Thyroid gland (tissue), 4 donors: ENCODE data around the gene CDC14A.

Experiments
- POLR2A ChIP-seq, 2 donors: fragments of 450-650 bp; IDR thresholded peaks; one replicate each; pipeline ENCODE4 v1.6.1; 2017; ENCODE audit warnings: antibody characterized with exemption in 2 of 2, mild to moderate bottlenecking in 2 of 2, moderate library complexity in 1 of 2
- TF ChIP-seq, protein P1 (sequence below), 6 experiments: fragments of 200-600 bp in 3 of 6; fragments of 450-650 bp in 3 of 6; sonication (generic) in 3 of 6; IDR thresholded peaks; one replicate each; pipeline ENCODE4 v1.5.1; 2016 to 2019; ENCODE audit warnings: antibody characterized with exemption in 6 of 6, mild to moderate bottlenecking in 2 of 6, inconsistent platforms in 1 of 6, moderate library complexity in 1 of 6

DNA sequence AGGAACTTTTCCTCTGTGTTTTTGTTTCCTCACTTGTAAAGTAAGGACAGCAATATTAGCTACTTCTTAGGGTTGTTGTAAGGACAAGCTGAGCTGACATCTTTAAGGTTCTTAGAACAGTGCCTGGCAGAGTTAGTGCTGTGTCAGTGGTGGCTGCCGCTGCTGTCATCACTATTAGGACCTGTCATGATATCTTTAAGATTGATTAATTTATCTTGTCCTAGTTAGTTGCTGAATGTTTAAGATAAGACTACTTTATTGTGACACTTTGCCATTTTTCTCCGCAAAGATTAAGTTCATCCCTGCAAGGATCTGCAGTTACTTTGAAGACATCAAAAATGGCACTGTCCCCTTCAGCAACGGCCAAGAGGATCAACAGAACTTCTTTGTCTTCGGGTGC, 145.5 kb downstream of the CDC14A start:
- no peak for TF ChIP-seq POLR2A (IDR thresholded peaks at IDR 0.05)
- TF ChIP-seq, protein P1, sequence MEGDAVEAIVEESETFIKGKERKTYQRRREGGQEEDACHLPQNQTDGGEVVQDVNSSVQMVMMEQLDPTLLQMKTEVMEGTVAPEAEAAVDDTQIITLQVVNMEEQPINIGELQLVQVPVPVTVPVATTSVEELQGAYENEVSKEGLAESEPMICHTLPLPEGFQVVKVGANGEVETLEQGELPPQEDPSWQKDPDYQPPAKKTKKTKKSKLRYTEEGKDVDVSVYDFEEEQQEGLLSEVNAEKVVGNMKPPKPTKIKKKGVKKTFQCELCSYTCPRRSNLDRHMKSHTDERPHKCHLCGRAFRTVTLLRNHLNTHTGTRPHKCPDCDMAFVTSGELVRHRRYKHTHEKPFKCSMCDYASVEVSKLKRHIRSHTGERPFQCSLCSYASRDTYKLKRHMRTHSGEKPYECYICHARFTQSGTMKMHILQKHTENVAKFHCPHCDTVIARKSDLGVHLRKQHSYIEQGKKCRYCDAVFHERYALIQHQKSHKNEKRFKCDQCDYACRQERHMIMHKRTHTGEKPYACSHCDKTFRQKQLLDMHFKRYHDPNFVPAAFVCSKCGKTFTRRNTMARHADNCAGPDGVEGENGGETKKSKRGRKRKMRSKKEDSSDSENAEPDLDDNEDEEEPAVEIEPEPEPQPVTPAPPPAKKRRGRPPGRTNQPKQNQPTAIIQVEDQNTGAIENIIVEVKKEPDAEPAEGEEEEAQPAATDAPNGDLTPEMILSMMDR (IDR thresholded peaks at IDR 0.05): no peak
